GM18870 (cell line): ENCODE measurements around the gene BDH1.
"Not testable (repeated sequence)": the region's sequence is repeated elsewhere in the genome, so short reads cannot be mapped to it uniquely, and the experiment has no call there.

ENCODE experiments used
- ATAC-seq: cut with Tn5 transposase; IDR thresholded peaks from one replicate; pipeline ENCODE4 v1.9.1; 2021; ENCODE audit warnings: moderate library complexity; ENCODE audit not compliant: unreplicated experiment

BDH1 gene

DNA sequence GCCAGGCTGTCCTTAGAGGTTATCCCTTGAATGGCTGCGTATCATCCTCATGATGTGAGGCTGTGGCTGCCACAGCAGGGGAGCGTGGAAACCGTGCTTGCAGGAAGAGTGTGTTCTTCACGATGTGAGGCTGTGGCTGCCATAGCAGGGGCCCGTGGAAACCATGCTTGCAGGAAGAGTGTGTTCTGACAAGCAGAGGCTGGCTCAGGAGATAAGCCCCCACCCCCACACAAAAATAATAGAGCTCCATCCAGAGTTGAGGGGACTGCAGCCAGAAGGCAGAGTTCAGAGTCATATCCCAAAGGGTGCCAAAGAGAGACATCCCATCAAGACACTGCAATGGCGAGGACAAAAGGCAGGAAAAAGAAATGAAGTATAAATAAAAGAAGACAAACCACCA lies 22.6 kb upstream of the BDH1 start:
- no peak for ATAC-seq

DNA sequence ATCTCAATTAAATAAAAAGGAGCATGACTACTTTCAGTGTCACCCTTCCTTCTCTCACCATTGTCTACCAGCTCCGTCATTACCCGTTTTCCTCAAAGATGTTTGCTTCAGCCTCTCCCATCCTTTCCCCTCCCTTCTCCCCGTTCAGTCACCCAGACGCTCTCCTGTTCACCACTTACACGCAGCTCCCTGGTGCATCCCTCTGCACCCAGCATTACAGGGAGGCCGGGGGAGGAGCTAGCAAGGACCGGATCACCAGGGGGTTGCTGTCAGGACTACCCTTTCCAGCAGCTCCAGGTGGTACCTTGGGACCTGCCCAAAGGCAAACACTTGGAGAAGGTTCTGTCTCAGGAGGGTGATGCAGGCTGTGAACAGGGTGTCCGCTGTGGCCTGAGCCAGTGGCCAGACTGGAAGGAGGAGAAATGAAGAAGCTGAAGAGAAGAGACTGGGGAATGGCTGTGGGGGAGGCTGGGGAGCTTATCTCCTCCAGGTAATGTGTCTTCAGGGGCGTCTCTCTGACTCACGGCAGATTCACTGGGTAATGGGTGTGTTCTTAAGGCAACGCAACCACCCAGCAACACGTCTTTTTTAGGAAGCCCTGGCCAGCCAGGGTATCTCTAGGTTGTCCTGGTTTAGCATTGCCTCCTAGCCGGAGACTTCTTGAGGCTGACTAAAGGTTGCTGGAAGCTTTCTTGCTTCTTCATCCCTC lies 21.8 kb upstream of the BDH1 start:
- no peak for ATAC-seq

DNA sequence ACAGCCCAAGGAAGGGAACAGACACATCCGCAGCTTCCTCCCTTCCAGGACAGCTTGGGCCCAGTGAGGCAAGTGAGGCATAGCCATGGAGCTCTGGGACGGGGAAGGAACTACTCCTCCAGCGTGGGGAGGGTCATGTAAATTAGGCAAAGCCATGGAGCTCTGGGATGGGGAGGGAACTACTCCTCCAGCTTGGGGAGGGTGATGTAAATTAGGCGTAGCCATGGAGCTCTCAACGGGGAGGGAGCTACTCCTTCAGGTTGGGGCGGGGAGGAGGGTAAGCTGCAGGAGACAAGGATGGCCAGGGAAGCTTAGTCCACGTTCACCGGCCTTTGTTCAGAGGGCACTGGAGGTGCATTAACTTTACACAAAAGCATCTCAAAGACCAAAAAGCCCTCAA lies 21.1 kb upstream of the BDH1 start:
- ATAC-seq, result no peak

DNA sequence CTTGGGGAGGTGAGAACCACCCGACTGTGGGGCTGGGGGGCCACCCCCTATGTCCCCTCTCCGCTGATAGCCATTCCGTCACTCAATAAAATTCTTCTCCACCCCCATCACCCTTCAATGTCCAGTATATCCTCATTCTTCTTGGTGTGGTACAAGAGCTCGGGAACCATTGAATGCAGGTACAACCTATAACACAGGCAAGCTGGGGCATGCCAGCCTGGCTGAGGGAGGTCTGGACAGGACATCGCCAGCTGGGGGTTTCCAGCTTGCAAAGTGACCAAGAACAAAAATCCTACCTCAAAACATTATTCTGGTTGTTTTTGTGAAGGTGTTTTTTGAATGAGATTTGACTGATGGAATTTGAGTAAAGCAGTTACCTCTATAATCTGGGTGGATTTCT lies 19.6 kb upstream of the BDH1 start:
- ATAC-seq, result no peak

DNA sequence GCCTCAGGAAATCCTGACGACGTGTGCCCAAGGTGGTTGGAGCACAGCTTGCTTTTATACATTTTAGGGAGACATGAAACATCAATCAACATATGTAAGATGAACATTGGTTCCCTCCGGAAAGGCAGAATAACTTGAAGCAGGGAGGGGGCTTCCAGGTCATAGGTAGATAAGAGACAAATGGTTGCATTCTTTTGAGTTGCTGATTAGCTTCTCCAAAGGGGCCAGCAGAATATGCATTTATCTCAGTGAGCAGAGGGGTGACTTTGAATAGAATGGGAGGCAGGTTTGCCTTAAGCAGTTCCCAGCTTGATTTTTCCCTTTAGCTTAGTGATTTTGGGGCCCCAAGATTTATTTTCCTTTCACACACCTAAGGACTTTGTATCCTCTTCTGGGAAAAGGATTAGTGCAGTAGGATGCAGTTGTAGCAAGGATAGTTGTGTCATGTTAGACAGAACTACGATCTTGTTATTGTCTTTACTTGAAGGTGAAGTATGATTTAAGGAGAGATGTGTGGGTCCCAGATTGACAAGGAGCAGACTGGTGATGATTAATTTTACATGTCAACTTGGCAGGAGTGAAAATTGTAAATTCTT lies 18.7 kb upstream of the BDH1 start:
- not testable (repeated sequence) for ATAC-seq

DNA sequence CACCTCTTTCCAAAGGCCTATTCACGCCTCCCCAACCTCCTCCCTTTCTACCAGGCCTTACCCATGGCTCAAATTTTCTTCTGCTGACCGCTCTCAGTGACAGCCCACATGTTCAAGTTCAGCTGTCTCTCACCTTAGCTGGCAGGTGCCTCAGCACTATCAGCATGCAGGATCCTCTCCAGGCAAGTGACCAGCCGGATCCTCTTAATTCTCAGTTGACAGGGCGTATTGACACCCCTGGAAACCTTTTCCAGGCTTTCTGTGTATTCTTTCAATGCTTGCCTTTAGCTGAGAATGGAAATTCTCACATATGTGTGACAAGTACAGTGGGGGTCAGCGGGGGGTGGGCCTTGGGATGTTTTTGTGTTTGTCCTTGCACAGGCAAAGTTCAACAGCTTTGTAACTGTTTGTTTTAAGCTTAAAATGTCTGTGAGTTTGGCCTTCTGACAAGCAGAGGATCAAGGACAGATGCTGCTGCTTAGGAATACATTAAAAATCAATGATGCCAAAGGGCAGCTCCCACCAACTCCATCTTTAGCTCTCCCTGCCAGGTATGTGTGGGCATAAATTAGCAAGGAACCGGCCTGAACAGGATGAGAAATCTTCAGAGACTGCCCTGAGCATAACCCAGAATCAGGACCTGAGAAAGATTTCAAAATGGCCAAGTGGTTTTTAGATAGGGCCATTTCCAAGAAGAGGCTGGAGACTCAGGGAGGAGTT lies 17.4 kb upstream of the BDH1 start:
- no peak for ATAC-seq

DNA sequence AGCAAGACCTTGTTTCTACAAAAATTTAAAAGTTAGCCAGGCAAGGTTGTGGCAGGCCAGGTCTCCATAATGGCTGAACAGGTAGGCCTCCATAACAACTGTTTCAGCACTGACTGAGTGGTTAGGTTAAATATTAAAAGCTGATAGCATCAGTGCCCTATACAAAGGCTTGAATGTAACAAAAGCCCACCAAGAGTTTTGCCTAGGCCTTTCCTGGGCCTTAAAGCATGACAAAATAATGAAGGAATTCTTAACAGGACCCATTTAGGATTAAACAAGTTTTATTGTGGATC lies 16.1 kb upstream of the BDH1 start:
- ATAC-seq, result not testable (repeated sequence)

DNA sequence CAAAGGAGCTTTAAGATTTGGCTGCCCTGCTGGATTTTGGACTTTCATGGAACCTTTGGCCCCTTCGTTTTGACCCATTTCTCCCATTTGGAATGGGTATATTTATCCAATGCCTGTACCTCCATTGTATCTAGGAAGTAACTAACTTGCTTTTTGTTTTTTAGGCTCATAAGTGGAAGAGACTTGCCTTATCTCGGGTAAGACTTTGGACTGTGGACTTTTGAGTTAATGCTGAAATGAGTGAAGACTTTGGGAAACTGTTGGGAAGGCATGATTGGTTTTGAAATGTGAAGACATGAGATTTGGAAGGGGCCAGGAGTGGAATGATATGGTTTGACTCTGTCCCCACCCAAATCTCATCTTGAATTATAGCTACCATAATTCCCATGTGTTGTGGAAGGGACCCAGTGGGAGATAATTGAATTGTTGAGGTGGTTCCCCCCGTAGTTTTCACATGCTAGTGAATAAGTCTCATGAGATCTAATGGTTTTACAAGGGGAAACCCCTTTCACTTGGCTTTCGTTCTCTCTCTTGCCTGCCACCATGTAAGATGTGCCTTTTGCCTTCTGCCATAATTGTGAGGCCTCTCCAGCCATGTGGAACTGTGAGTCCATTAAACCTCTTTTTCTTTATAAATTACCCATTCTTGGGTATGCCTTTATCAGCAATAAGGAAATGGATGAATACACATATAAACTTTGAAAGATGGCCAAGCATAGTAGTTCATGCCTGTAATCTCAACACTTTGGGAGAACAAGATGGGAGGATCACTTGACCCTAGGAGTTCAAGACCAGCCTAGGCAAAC lies 15.5 kb upstream of the BDH1 start:
- not testable (repeated sequence) for ATAC-seq

DNA sequence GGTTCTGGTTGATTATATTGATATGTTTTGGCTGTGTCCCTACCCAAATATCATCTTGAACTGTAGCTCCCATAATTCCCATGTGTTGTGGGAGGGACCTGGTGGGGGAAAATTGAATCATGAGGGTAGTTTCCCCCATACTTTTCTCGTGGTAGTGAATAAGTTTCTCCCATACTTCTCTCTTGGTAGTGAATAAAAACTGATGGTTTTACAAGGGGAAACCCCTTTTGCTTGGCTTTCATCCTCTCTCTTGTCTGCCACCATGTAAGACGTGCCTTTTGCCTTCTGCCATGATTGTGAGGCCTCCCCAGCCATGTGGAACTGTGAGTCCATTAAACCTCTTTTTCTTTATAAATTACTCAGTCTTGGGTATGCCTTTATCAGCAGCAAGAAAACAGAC lies 13.7 kb upstream of the BDH1 start:
- ATAC-seq, result not testable (repeated sequence)

DNA sequence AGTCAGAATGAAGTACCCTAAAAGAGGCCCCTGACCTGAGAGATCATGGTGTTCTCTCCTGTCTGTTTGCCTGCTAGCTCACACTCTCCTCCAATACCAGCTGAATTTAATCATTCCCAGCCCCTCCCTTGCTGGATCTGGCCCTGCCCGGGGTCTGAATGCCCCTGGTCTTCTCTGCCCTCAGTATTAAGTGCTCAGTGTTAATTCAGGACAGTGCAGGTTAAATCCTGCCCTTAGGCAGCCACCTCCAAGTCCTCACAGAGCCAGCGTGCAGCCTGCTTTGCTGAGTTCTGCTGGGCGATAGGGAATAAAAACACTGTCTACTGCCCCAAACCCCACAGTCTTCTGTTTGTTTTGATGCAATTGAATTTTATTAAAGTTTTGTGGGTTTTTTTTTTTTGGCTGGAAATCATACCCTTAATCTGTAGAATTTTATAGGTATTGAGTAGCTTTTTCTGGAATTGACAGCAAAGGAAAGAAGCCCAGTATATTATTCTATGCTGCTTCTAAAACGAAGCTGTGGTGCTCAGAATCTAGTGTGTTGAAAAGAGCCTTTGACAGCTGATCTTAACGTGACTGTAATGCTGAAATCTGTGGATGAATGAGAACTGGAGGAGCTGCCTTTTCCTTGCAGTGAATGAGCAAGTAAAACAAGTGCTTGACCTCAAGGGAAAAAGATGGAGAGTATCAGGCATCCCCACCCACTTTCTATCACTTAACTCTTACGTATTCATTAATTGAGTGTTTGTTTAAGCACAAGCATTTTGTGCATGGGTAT lies 12.3 kb upstream of the BDH1 start:
- no peak for ATAC-seq

DNA sequence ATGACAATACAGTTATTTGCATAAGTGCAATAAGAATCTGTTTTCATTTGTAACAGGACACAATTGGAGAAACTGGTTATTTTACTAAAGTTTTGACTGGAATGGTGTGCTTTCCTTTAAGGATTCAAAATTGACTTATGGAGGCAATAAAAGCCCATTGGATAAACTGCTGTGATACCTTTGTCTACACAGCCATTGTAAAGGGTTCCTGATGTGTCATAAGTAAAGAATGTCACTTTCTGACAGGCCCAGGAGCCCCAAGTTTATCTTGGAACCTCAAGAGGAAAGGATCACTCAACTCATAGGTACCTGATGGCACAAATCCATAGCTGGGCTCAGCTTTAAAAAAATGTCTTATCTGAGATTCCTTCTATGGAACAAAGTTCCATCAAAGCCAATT lies 10.4 kb upstream of the BDH1 start:
- ATAC-seq, result not testable (repeated sequence)

DNA sequence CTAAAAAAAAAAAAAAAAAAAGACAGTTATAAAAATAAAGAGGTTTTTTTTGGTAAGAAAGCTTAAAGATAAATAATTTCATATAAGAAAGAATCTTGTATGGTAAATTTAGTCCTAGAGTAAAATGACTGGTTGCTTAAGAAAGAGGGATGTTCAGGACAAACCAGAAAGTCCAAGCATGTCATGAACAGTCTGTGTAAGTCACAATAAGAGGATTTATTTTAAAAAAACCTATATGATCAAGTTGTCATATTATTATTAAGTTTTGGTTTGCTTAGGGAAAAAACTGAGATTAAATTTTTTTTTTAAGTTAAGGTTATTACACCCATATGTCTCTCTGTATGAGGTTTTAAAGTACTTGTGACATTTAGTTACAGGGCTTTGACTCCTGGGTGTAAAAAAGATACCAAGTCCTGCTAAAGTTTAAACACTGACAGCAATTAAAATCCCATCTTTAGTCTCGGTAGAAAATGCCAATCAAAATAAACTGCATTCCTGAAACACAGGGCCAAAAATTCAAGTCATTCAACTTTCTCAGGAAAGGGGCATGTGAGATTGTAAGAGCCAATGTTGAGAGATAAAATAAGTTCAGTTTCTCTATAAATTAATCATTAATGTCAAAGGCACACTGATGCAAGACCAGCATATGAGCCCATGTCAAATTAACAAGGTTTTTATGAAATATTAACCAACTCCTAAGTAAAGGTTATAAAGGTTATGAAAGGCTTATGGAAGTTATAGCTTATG lies 8.5 kb upstream of the BDH1 start:
- no peak for ATAC-seq

DNA sequence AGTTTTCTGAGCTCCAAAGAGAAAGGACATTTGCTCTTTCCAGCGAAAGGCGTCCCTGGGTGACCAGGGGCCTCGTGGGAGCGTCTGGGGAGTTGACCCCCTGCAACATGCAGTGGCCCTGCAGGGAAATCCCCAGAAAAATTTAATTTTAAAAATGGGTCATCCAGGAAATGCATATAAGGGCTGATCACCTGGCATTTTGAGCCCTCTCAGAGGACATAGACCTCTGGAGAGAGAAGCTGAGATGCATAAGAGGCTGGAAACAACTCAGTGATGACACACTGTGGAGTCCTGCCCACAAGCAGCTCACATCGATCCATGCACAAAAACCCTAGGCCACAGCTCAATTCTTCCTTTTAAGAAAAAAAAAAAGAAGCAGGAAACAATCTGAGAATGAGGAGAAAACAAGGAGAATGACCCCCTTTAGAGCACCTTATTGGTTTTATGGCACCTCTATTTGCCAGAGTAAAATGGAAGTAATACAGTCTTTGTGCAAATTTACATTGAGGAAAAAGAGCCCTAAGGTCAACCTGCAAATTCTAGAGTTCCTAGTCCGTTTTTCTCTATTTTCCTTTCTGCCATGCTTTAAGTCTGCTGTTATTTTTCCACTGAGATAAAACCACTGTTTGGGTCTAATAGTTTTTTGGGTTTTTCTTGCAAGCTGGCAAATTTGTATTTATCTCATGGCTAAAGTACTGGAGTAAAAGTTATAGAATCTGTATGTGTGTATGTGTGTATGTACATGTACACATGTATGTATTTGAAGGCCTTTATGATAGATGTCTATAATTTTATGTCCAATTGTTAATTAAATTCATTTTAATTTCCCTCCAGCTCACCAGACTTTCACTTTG lies 6.9 kb upstream of the BDH1 start:
- no peak for ATAC-seq

DNA sequence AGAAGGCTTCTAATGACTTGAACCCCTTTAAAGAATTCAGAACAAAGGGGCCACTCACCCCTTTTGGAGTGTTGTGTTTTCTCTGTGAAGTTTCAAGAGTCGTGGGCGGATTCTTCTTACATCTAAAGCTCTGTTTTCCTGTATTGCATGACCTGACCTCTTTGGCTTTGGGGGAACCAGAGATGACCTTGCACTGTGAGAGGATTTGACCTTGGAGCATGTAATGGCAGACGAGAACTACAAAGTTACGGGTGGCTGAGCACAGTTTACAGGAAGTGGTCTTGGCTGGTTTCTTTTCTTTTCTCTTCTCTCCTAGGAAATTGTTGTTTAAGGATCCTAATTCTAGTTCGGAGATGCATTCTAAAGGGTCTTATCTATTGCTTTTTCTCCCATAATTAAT lies 6.2 kb upstream of the BDH1 start:
- ATAC-seq, result no peak

DNA sequence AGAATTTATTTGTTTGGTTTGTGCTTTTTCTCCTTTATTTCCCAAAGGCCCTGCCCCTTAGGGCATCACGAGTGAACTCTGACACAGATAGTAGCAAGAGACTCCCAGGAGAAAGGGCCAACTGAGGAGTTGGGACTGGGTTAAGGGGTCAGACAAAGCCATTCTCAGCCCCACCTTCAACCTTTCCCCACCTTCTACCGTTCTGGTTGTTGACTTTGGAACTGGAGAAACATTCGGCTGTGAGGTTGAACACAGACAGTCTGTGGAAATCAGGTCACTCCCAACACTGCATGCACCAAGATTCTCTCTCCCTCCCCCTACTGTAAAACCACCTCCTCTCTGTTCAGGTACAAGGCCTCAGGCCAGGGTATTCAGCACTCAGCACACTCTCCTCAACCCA lies 3.9 kb upstream of the BDH1 start:
- ATAC-seq, result no peak

DNA sequence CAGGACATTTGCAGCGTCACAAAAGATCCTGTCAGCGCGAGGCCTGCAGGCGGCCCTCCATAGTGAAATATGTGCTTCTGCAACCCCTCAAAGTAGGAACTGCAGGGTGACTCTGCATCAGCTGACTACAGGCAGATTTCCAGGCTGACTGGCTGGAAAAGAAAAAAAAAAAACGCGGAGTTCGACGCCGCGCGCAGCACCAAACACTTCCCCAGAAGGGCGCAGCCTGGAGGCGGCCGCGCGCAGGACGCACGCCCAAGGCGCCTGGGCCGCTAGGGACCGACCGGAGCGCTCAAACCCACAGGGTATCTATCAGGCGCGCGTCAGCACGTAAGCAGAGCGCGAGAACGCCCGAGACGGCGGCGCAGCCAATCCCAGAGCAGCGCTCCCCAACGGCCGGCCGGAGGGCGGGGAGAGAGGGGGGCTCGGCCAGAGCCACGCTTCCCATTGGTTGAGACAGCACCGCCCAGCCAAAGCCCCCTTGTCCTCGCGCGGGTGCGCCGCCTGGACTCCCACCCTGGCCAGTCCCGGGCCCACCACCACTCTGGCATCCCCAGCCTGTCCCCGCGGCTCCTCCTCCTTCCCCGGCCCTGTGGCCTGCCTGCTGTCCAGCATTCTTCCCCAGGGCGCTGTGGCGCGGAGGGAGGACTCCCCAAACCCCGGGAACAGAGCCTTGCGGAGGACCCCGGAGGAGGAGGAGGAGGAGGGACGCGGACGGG lies 1.0 kb downstream of the BDH1 start:
- peak; percentile 93 for ATAC-seq

DNA sequence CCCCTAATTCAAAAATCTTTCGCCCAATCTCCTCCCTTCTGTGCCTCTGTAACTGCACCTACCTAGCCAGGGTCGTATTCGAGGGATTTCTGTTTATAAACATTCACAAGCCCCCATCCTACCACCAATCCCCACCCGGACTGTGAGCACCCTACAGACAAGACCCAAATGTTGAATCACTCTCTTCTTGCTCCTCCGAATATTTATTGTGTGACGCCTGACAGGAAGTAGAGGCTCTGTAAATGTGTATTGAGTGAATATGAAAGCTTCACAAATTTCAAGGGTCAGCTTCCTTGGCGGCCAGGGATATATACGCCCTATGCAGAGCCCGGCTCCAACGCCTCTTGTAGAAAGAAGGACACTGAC lies 1.6 kb downstream of the BDH1 start:
- ATAC-seq, result peak; percentile 1

DNA sequence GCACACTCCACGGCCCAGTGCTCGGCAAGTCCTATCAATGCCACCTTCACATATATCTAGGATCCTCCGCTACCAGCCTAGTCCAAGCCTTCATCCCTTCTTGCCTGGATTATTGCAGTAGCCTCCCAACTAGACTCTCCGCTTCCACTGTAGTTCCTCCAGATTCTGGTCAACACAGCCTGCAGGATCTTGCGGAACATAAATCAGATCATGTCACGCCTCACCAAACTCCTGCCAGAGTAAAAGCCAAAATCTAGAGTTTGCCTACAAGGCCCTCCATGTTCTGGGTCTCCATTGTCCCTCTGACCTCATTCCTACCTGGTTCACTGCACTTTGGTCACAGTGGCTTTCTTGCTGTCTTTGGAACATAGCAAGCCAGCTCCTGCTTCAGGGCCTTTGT lies 3.6 kb downstream of the BDH1 start:
- ATAC-seq, result no peak

DNA sequence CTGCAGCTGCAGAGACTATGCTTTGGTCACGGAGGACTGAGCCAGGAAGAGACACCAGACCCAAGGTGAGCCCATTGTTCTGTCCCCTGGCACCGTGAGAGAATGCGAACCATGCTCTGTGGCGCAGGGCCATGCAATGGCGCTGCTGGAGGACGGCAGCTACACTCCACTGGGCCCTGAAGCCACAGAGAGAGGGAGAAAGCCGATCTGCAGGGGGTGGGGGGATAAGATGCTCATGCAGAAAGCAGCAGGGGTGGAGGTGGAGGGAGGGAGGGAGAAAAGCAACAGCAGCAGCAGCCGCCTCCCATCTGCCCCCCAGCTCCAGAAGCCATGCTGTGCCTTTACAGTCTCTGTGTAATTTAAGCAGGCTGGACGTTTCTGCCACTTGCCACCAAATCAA lies 5.3 kb downstream of the BDH1 start:
- no peak for ATAC-seq
